A549 (cell line): ENCODE measurements around the gene BSPRY. TPM values are rescaled to one million over a fixed set of nuclear protein-coding genes. Genes with fewer than 3 reads are reported as not detected.

Source experiments
- ATAC-seq, 2 experiments: fragments of 200-7000 bp in 1 of 2; fragments of >200 bp in 1 of 2; cut with Nextera tagmentation in 1 of 2; cut with Tn5 transposase in 1 of 2; 3 replicates each; pipeline versions ENCODE4 v1.8.0 to v1.9.1; 2018 to 2020; ENCODE audit warnings: mild to moderate bottlenecking in 1 of 2, moderate library complexity in 1 of 2
- CTCF ChIA-PET: fragments of 300-600 bp; sonication (Branson Sonifier 250); formaldehyde crosslinking; extraction: SDS; loops from one replicate; lab custom pipeline; 2021; ENCODE audit warnings: antibody characterized with exemption, inconsistent platforms; lab: Yijun Ruan, JAX
- POLR2A ChIA-PET: fragments of 350-600 bp; formaldehyde crosslinking; extraction: SDS; loops from one replicate; lab custom pipeline; 2021; ENCODE audit warnings: antibody characterized with exemption, inconsistent platforms; lab: Yijun Ruan, JAX
- DNase-seq, 2 experiments: peaks; one replicate each; pipeline versions ENCODE4 v3.0.0 to v3.0.0-alpha.2; 2011 to 2016; ENCODE audit warnings: low read depth in 1 of 2, low spot score in 1 of 2
- FAIRE-seq: peaks from 2 replicates; lab custom pipeline; 2011; peaks lifted over from hg19 to GRCh38; lab: Jason Lieb, UNC
- H3K27ac ChIP-seq, 2 experiments: fragments of >200 bp; sonication (Bioruptor Twin); formaldehyde crosslinking; 3 replicates each; pipeline ENCODE4 v1.5.1; 2016 to 2017
- H3K4me1 ChIP-seq: fragments of >200 bp; sonication (Bioruptor Twin); formaldehyde crosslinking; 3 replicates; pipeline ENCODE4 v1.6.1; 2016
- H3K4me2 ChIP-seq: fragments of >200 bp; sonication (Bioruptor Twin); formaldehyde crosslinking; 3 replicates; pipeline ENCODE4 v1.6.1; 2016
- H3K4me3 ChIP-seq: fragments of >200 bp; sonication (Bioruptor Twin); formaldehyde crosslinking; 3 replicates; pipeline ENCODE4 v1.5.1; 2016
- H3K9me3 ChIP-seq: fragments of >200 bp; sonication (Bioruptor Twin); formaldehyde crosslinking; 3 replicates; pipeline ENCODE4 v1.6.1; 2016
- CBX2 ChIP-seq: fragments of 200-600 bp; sonication (generic); IDR thresholded peaks from 2 replicates; pipeline ENCODE4 v1.6.1; 2016; ENCODE audit warnings: low read depth, mild to moderate bottlenecking, borderline replicate concordance
- CBX8 ChIP-seq: fragments of 200-600 bp; sonication (generic); IDR thresholded peaks from 2 replicates; pipeline ENCODE4 v1.6.1; 2016
- CEBPB ChIP-seq, 2 experiments: fragments of >200 bp in 1 of 2; sonication (Bioruptor Twin) in 1 of 2; formaldehyde crosslinking in 1 of 2; IDR thresholded peaks; 2 replicates each; pipeline ENCODE4 v1.6.1; 2012 to 2016
- CHD2 ChIP-seq: fragments of 150-350 bp; IDR thresholded peaks from 2 replicates; pipeline ENCODE4 v1.6.1; 2014; ENCODE audit warnings: low read length; ENCODE audit not compliant: partially characterized antibody
- HOXB13 ChIP-seq: fragments of 250-450 bp; sonication (Bioruptor Pico); IDR thresholded peaks from 2 replicates; pipeline ENCODE4 v1.5.0; 2020; ENCODE audit warnings: low read depth, mild to moderate bottlenecking, moderate library complexity
- HOXB5 ChIP-seq: fragments of 250-450 bp; sonication (Bioruptor Pico); IDR thresholded peaks from 2 replicates; pipeline ENCODE4 v1.5.0; 2020; ENCODE audit warnings: mild to moderate bottlenecking, moderate library complexity
- JUN ChIP-seq, 2 experiments: fragments of >200 bp; sonication (Bioruptor Twin); formaldehyde crosslinking; IDR thresholded peaks; 2 replicates in 1 of 2; 3 replicates in 1 of 2; pipeline ENCODE4 v1.6.1; 2016 to 2017
- MYC ChIP-seq: IDR thresholded peaks from 2 replicates; pipeline ENCODE4 v1.6.1; 2012; ENCODE audit warnings: mild to moderate bottlenecking, inconsistent platforms, low read length, improper control_type of control experiment, borderline replicate concordance
- NPAS2 ChIP-seq: fragments of 250-450 bp; sonication (Bioruptor Pico); IDR thresholded peaks from 2 replicates; pipeline ENCODE4 v1.8.0; 2022; ENCODE audit warnings: mild to moderate bottlenecking, moderate library complexity, borderline replicate concordance
- NR3C1 ChIP-seq: fragments of >200 bp; sonication (Bioruptor Twin); formaldehyde crosslinking; IDR thresholded peaks from 3 replicates; pipeline ENCODE4 v1.6.1; 2017
- POLR2AphosphoS2 ChIP-seq: conservative IDR thresholded peaks from 2 replicates; pipeline ENCODE4 v1.6.1; 2012; ENCODE audit warnings: low read length, improper control_type of control experiment, inconsistent platforms
- RCOR1 ChIP-seq: fragments of 150-350 bp; IDR thresholded peaks from 2 replicates; pipeline ENCODE4 v1.6.1; 2014; ENCODE audit warnings: antibody characterized with exemption, low read length, low read depth
- RFX5 ChIP-seq: fragments of 450-650 bp; IDR thresholded peaks from 2 replicates; pipeline ENCODE4 v1.7.1; 2014; ENCODE audit warnings: antibody characterized with exemption, mild to moderate bottlenecking, moderate library complexity
- TFCP2L1 ChIP-seq: fragments of 250-450 bp; sonication (Bioruptor Pico); IDR thresholded peaks from 2 replicates; pipeline ENCODE4 v1.5.0; 2021; ENCODE audit warnings: mild to moderate bottlenecking
- ZFP36 ChIP-seq: fragments of 450-650 bp; IDR thresholded peaks from 2 replicates; pipeline ENCODE4 v1.6.1; 2014; ENCODE audit warnings: borderline replicate concordance; ENCODE audit not compliant: partially characterized antibody
- WGBS: methylation state at CpG from one replicate; pipeline ENCODE4 v1.1.6; 2017; ENCODE audit errors: missing lambda C conversion rate; 5-methylcytosine and 5-hydroxymethylcytosine counted together
- polyA plus RNA-seq, 4 experiments: library from polyadenylated mRNA; depleted of rRNA in 3 of 4; stranded (reverse); fragments of >200 nt; fragmentation: RNase III in 1 of 4; extraction: RNeasy Plus Mini Kit Qiagen cat#74134 plus additional on column Dnase treatment in 1 of 4; gene quantifications; 2 replicates in 3 of 4; 3 replicates in 1 of 4; pipeline ENCODE4 v1.2.3, GENCODE V29; 2011 to 2017
- TF ChIP-seq, protein P1 (sequence below): fragments of >200 bp; sonication (Bioruptor Twin); formaldehyde crosslinking; IDR thresholded peaks from 2 replicates; pipeline ENCODE4 v1.6.1; 2016
- TF ChIP-seq, protein P2 (sequence below): fragments of 200-600 bp; sonication (generic); IDR thresholded peaks from 2 replicates; pipeline ENCODE4 v1.6.1; 2016; ENCODE audit warnings: antibody characterized with exemption, mild to moderate bottlenecking, moderate library complexity
- TF ChIP-seq, protein P3 (sequence below): fragments of 250-450 bp; sonication (Bioruptor Pico); IDR thresholded peaks from 2 replicates; pipeline ENCODE4 v1.5.0; 2020; ENCODE audit warnings: low read depth, mild to moderate bottlenecking, moderate library complexity
- TF ChIP-seq, protein P4 (sequence below): IDR thresholded peaks from 2 replicates; pipeline ENCODE4 v1.6.1; 2012
- TF ChIP-seq, protein P5 (sequence below): IDR thresholded peaks from 2 replicates; pipeline ENCODE4 v1.6.1; 2012; ENCODE audit warnings: low read depth, borderline replicate concordance
- TF ChIP-seq, protein P6 (sequence below): fragments of 250-450 bp; sonication (Bioruptor Pico); IDR thresholded peaks from 2 replicates; pipeline ENCODE4 v1.5.0; 2021; ENCODE audit warnings: mild to moderate bottlenecking, moderate library complexity, borderline replicate concordance

Gene BSPRY
- polyA plus RNA-seq, 2 of the 4 experiments (the other 2 are of a cell fraction): 0.05 to 0.06 TPM

DNA sequence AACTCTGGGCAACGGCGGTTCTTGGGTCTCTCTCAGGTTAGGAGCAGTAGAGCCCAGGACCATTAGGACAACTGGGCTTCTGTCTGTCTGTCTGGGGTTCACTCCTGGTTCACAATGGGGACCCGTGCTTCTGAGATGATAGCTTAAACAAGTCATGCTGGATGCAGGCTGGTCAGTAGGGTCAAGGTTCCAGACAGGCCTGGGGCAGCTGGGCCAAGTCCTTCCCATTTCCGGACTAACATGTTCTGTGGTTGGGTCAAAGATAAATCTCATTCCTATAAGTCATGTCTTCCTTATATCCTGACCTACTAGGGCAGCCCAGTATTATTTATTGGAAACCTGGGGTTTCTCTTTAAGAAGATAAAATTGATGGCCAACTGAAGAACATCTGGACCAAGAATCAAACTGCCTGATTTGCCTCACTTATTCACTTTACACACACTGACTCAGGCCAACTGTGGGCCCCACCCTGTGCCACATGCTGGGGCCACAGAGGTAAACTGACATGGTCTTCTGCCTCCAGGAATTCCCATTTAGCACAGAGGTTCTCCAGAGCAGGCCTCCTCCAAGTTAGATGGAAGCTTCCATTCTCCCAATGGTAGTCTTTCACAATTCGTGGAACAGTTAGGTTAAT, 19.1 kb downstream of the BSPRY start:
- no peak for FAIRE-seq
- WGBS: 64% methylated on average over 4 of the region's 5 CpGs
- H3K9me3 ChIP-seq: no peaks in the 10 kb centered on the region
- TF ChIP-seq HOXB13 (CRISPR knock-in tag) (no peak), HOXB5 (no peak), RFX5 (no peak), ZFP36 (no peak), CBX8 (no peak), POLR2AphosphoS2 (no peak), MYC (no peak), NPAS2 (CRISPR knock-in tag) (no peak), CBX2 (no peak), RCOR1 (no peak), NR3C1 (no peak), JUN (IDR thresholded peaks at IDR 0.05) (no peak)
- TF ChIP-seq, protein P1, sequence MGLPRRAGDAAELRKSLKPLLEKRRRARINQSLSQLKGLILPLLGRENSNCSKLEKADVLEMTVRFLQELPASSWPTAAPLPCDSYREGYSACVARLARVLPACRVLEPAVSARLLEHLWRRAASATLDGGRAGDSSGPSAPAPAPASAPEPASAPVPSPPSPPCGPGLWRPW: no peak
- TF ChIP-seq, protein P2, sequence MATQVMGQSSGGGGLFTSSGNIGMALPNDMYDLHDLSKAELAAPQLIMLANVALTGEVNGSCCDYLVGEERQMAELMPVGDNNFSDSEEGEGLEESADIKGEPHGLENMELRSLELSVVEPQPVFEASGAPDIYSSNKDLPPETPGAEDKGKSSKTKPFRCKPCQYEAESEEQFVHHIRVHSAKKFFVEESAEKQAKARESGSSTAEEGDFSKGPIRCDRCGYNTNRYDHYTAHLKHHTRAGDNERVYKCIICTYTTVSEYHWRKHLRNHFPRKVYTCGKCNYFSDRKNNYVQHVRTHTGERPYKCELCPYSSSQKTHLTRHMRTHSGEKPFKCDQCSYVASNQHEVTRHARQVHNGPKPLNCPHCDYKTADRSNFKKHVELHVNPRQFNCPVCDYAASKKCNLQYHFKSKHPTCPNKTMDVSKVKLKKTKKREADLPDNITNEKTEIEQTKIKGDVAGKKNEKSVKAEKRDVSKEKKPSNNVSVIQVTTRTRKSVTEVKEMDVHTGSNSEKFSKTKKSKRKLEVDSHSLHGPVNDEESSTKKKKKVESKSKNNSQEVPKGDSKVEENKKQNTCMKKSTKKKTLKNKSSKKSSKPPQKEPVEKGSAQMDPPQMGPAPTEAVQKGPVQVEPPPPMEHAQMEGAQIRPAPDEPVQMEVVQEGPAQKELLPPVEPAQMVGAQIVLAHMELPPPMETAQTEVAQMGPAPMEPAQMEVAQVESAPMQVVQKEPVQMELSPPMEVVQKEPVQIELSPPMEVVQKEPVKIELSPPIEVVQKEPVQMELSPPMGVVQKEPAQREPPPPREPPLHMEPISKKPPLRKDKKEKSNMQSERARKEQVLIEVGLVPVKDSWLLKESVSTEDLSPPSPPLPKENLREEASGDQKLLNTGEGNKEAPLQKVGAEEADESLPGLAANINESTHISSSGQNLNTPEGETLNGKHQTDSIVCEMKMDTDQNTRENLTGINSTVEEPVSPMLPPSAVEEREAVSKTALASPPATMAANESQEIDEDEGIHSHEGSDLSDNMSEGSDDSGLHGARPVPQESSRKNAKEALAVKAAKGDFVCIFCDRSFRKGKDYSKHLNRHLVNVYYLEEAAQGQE: no peak
- TF ChIP-seq, protein P3, sequence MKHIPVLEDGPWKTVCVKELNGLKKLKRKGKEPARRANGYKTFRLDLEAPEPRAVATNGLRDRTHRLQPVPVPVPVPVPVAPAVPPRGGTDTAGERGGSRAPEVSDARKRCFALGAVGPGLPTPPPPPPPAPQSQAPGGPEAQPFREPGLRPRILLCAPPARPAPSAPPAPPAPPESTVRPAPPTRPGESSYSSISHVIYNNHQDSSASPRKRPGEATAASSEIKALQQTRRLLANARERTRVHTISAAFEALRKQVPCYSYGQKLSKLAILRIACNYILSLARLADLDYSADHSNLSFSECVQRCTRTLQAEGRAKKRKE (CRISPR knock-in tag): no peak
- ChIA-PET POLR2A (interaction anchor here (0.9 kb wide), 1 partner anchor 8 kb away, joined by 3 read pairs; the partner anchor contains the start of gene HDHD3), CTCF (interaction anchor here (0.6 to 1.6 kb wide), 4 partner anchors 20 to 41 kb away, joined by 3 to 5 read pairs (median 4); partner anchors contain the start of gene POLE3)
- no peak overlapping the region for H3K27ac ChIP-seq
- H3K4me1 ChIP-seq: no peaks in the 10 kb centered on the region
- no peak for DNase-seq
- no peak overlapping the region for H3K4me2 ChIP-seq
- no peak overlapping the region for H3K4me3 ChIP-seq
- no peak for ATAC-seq

DNA sequence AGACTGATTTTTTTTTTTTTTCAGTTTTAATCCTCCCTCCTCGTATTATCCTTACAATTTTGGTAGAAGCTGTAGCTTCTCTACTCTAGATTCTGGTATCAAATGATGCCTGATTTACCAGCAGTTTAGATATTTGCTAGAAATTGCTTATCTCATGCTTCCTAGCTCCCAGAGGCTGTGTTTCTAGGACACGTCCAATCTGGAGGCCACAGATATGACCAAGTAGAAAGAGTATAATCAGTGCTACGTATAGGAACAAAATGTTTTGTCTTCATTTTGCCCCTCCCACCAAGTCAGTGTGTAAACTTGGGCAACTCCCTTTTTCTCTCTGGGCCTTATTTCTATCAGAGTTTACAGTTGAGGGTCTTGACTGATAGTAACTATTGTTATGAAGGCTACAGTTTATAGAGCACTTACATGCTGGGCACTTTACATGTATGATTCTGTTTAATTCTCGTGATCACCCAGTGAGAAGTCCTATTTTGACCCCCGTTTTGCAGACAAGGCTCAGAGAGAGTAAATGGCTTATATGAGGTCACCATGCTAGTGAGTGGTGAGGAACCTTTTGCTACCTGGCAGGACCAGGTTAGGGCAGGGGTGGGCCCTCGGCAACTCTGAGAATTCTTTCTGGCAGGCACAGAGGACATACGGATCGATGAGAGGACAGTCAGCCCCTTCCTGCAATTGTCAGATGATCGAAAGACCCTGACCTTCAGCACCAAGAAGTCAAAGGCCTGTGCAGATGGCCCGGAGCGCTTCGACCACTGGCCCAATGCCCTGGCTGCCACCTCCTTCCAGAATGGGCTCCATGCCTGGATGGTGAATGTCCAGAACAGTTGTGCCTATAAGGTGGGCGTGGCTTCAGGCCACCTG, 19.9 kb downstream of the BSPRY start:
- ChIA-PET POLR2A (interaction anchor here (0.9 kb wide), 1 partner anchor 8 kb away, joined by 3 read pairs; the partner anchor contains the start of gene HDHD3), CTCF (interaction anchor here (0.6 to 1.2 kb wide), 4 partner anchors 19 to 37 kb away, joined by 3 to 5 read pairs (median 4); no protein-coding TSS in a partner anchor)
- no peak overlapping the region for H3K4me3 ChIP-seq
- H3K9me3 ChIP-seq: no peaks in the 10 kb centered on the region
- no peaks in the 10 kb centered on the region for H3K4me1 ChIP-seq
- DNase-seq: no peak
- H3K27ac ChIP-seq: no peak overlapping the region
- H3K4me2 ChIP-seq: no peak overlapping the region
- no peak for ATAC-seq
- 73% methylated on average over 13 of the region's 13 CpGs for WGBS
- TF ChIP-seq TFCP2L1: no peak
- TF ChIP-seq, protein P4, sequence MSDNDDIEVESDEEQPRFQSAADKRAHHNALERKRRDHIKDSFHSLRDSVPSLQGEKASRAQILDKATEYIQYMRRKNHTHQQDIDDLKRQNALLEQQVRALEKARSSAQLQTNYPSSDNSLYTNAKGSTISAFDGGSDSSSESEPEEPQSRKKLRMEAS: no peak
- TF ChIP-seq, protein P5, sequence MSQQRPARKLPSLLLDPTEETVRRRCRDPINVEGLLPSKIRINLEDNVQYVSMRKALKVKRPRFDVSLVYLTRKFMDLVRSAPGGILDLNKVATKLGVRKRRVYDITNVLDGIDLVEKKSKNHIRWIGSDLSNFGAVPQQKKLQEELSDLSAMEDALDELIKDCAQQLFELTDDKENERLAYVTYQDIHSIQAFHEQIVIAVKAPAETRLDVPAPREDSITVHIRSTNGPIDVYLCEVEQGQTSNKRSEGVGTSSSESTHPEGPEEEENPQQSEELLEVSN: no peak
- no peak for TF ChIP-seq CHD2
- TF ChIP-seq ZFP36: no peak
- TF ChIP-seq, protein P2: no peak
- TF ChIP-seq RFX5: no peak
- TF ChIP-seq, protein P6, sequence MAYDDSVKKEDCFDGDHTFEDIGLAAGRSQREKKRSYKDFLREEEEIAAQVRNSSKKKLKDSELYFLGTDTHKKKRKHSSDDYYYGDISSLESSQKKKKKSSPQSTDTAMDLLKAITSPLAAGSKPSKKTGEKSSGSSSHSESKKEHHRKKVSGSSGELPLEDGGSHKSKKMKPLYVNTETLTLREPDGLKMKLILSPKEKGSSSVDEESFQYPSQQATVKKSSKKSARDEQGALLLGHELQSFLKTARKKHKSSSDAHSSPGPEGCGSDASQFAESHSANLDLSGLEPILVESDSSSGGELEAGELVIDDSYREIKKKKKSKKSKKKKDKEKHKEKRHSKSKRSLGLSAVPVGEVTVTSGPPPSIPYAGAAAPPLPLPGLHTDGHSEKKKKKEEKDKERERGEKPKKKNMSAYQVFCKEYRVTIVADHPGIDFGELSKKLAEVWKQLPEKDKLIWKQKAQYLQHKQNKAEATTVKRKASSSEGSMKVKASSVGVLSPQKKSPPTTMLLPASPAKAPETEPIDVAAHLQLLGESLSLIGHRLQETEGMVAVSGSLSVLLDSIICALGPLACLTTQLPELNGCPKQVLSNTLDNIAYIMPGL (CRISPR knock-in tag): no peak
- TF ChIP-seq POLR2AphosphoS2: no peak
- no peak for TF ChIP-seq HOXB13 (CRISPR knock-in tag)
- no peak for TF ChIP-seq CEBPB (IDR thresholded peaks at IDR 0.05)
- no peak for TF ChIP-seq RCOR1
- no peak for FAIRE-seq
